ENCODE measurements around the gene CRYBA2. TPM values are rescaled to one million over a fixed set of nuclear protein-coding genes. Genes with fewer than 3 reads are reported as not detected.

The CRYBA2 gene
- total and polyA plus RNA-seq, 10 donors, result not detected

GRCh38 chr2:218995972-218996711, 2.9 kb upstream of the CRYBA2 start:
- intact Hi-C loops (cut with DNase I; ENCODE audit: low total_unique reads), result no loop called here
- peaks cover 17 to 40% (median 28%) of the 10 kb centered on the region in 6 donors for H3K4me1 ChIP-seq
- peak; percentile 52 to 91 (median 85) for TF ChIP-seq CTCF (IDR thresholded peaks at IDR 0.05 in 8 of 11, conservative IDR thresholded peaks at IDR 0.05 in 3 of 11)
- no peak for TF ChIP-seq POLR2A (IDR thresholded peaks at IDR 0.05)
- TF ChIP-seq POLR2AphosphoS5 (IDR thresholded peaks at IDR 0.05), result peak in 2 of 3 donors; percentile 48 to 58
- no peak overlapping the region for H3K27ac ChIP-seq
- peak; percentile 90 for DNase-seq
- H3K27me3 ChIP-seq (replicated peaks in 1 of 7), result peaks cover 13 to 100% (median 84%) of the 10 kb centered on the region in 7 donors
- H3K4me3 ChIP-seq, result peak overlapping the region in 6 of 8 donors; percentile 15 to 61 (median 20)
- no peaks in the 10 kb centered on the region for H3K36me3 ChIP-seq
- no peaks in the 10 kb centered on the region for H3K9me3 ChIP-seq
- WGBS, 5 donors, result 5 to 6% (median 5%) methylated on average over 31 to 43 of the region's 43 CpGs

- Histone ChIP-seq H3K4me3 (peak overlapping the region in 1 of 8 donors; percentile 61), H3K9me3 (no peaks in the 10 kb centered on the region), H3K4me1 (peaks cover 17 to 35% (median 25%) of the 10 kb centered on the region in 6 donors), H3K27me3 (replicated peaks in 1 of 7) (peaks cover 11 to 100% (median 84%) of the 10 kb centered on the region in 7 donors), H3K36me3 (no peaks in the 10 kb centered on the region), H3K27ac (no peak overlapping the region)
- intact Hi-C loops (cut with DNase I; ENCODE audit: low total_unique reads), result no loop called here
- TF ChIP-seq CTCF (IDR thresholded peaks at IDR 0.05 in 8 of 11, conservative IDR thresholded peaks at IDR 0.05 in 3 of 11), result no peak
- no peak for TF ChIP-seq POLR2AphosphoS5 (IDR thresholded peaks at IDR 0.05)
- TF ChIP-seq POLR2A (IDR thresholded peaks at IDR 0.05), result no peak
- WGBS, 5 donors, result 26 to 33% (median 27%) methylated on average over 8 of the region's 8 CpGs
- DNase-seq, result no peak
These were observed 2.3 kb upstream of the CRYBA2 start for GRCh38 chr2:218995561-218995960.

- 3 to 5% (median 4%) methylated on average over 10 to 44 of the region's 44 CpGs for WGBS, 5 donors
- Histone ChIP-seq H3K27ac (no peak overlapping the region), H3K4me1 (peaks cover 17 to 35% (median 25%) of the 10 kb centered on the region in 6 donors), H3K4me3 (peak overlapping the region in 7 of 8 donors; percentile 22 to 65 (median 37)), H3K9me3 (no peaks in the 10 kb centered on the region), H3K36me3 (no peaks in the 10 kb centered on the region), H3K27me3 (replicated peaks in 1 of 7) (peaks cover 11 to 100% (median 97%) of the 10 kb centered on the region in 7 donors)
- TF ChIP-seq POLR2AphosphoS5 (IDR thresholded peaks at IDR 0.05) (no peak), CTCF (IDR thresholded peaks at IDR 0.05 in 8 of 11, conservative IDR thresholded peaks at IDR 0.05 in 3 of 11) (no peak), POLR2A (IDR thresholded peaks at IDR 0.05) (no peak)
- DNase-seq, result no peak
- intact Hi-C loops (cut with DNase I; ENCODE audit: low total_unique reads), result no loop called here
These were observed 398 bp downstream of the CRYBA2 start for GRCh38 chr2:218992703-218993344.

GRCh38 chr2:218992196-218992595, 1.0 kb downstream of the CRYBA2 start:
- Histone ChIP-seq H3K27ac (no peak overlapping the region), H3K27me3 (replicated peaks in 1 of 7) (peaks cover 12 to 100% (median 100%) of the 10 kb centered on the region in 7 donors), H3K36me3 (no peaks in the 10 kb centered on the region), H3K9me3 (no peaks in the 10 kb centered on the region), H3K4me3 (no peak overlapping the region), H3K4me1 (peaks cover 17 to 35% (median 25%) of the 10 kb centered on the region in 6 donors)
- intact Hi-C loops (cut with DNase I; ENCODE audit: low total_unique reads), result no loop called here
- 11 to 16% (median 13%) methylated on average over 6 to 7 of the region's 7 CpGs for WGBS, 5 donors
- TF ChIP-seq CTCF (IDR thresholded peaks at IDR 0.05 in 8 of 11, conservative IDR thresholded peaks at IDR 0.05 in 3 of 11) (no peak), POLR2A (IDR thresholded peaks at IDR 0.05) (no peak), POLR2AphosphoS5 (IDR thresholded peaks at IDR 0.05) (no peak)
- no peak for DNase-seq
